Activated CD4-positive, alpha-beta T cell treated with anti-CD3 and anti-CD28 coated beads for 36 hours (primary cell): ENCODE results near the gene LCE2C. TPM values are rescaled to one million over a fixed set of nuclear protein-coding genes. Genes with fewer than 3 reads are reported as not detected.
"Not testable (repeated sequence)": the region's sequence is repeated elsewhere in the genome, so short reads cannot be mapped to it uniquely, and the experiment has no call there.

Experiments used
- ATAC-seq: fragments of 200-7000 bp; cut with Tn5 transposase; one replicate; pipeline ENCODE4 v1.10.0; 2021; ENCODE audit warnings: mild to moderate bottlenecking, moderate library complexity
- CTCF ChIA-PET: fragments of 350-600 bp; sonication (Branson Sonifier 250); formaldehyde crosslinking; loops from one replicate; lab custom pipeline; 2021; ENCODE audit warnings: antibody characterized with exemption; lab: Charles Lee
- POLR2A ChIA-PET: fragments of 350-600 bp; sonication (Branson Sonifier 250); formaldehyde crosslinking; loops from one replicate; lab custom pipeline; 2021; ENCODE audit warnings: antibody characterized with exemption, inconsistent platforms; lab: Charles Lee
- DNase-seq: peaks from one replicate; pipeline ENCODE4 v3.0.0-alpha.2; 2020
- H3K27ac Mint-ChIP-seq: one replicate; pipeline ENCODE4 v1.8.0; 2021; ENCODE audit warnings: mixed read lengths
- H3K27me3 Mint-ChIP-seq: one replicate; pipeline ENCODE4 v1.8.0; 2021; ENCODE audit warnings: mixed read lengths
- H3K36me3 Mint-ChIP-seq: one replicate; pipeline ENCODE4 v1.8.0; 2021; ENCODE audit warnings: low read depth, mixed read lengths
- H3K4me1 Mint-ChIP-seq: one replicate; pipeline ENCODE4 v1.8.0; 2021; ENCODE audit warnings: mixed read lengths
- H3K4me3 Mint-ChIP-seq: one replicate; pipeline ENCODE4 v1.8.0; 2021; ENCODE audit warnings: mild to moderate bottlenecking, moderate library complexity, mixed read lengths
- H3K9me3 Mint-ChIP-seq: one replicate; pipeline ENCODE4 v1.8.0; 2021; ENCODE audit warnings: low read depth, mixed read lengths
- intact Hi-C, 2 experiments: fragments of 100-400 bp; cut with DNase I in 1 of 2; cut with micrococcal nuclease in 1 of 2; formaldehyde crosslinking; loops; one replicate each; pipeline versions ENCODE4 v1.14.2 to v1.15.1; 2022 to 2024; cut with DNase I, micrococcal nuclease
- total RNA-seq, 2 experiments: library from RNA; stranded (reverse); gene quantifications; one replicate each; pipeline ENCODE4 v1.2.3, GENCODE V29; 2021

LCE2C gene
- total RNA-seq, 2 experiments from 2014 or later = not detected

DNA sequence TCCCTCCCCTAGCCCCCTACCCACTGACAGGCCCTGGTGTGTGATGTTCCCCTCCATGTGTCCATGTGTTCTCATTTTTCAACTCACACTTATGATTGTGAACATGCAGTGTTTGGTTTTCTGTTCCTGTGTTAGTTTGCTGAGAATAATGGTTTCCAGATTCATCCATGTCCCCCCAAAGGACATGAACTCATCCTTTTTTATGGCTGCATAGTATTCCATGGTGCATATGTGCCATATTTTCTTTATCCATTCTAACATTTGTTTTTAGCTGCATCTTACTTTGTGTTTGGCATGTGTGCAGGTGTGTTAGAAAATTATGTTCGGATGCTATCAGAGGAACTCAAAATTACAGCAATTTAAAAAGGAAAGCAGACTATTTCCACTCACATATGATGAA, 8.9 kb upstream of the LCE2C start:
- CTCF ChIA-PET, DNase-seq, H3K9me3 Mint-ChIP-seq, H3K27ac Mint-ChIP-seq, POLR2A ChIA-PET, H3K4me1 Mint-ChIP-seq, intact Hi-C loops, ATAC-seq, H3K4me3 Mint-ChIP-seq, H3K36me3 Mint-ChIP-seq: not testable (repeated sequence)
- H3K27me3 Mint-ChIP-seq = peaks cover 24% of the 10 kb centered on the region

DNA sequence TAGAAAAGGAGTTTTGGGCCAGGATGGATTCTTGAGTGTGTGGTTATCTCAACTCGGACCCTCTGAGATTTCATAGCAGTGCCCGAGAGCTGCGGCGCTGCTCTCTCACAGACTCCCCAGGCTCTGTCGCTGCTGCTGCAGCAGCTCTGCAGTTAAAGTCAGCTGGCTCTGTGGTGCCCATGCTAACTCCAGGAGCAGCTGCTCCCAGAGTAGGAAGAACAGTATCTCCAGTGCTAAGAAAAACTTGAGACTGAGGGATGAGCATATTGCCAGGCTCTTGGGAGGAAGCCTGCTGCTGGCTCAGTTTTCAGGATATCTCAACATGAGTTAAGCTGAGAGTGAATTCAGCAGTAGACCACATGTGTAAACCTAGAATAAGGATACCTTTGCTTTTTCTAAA, 7.4 kb upstream of the LCE2C start:
- Mint-ChIP-seq H3K27ac (no peak overlapping the region), H3K4me1 (no peaks in the 10 kb centered on the region), H3K36me3 (no peaks in the 10 kb centered on the region), H3K27me3 (peaks cover 22% of the 10 kb centered on the region), H3K9me3 (no peaks in the 10 kb centered on the region), H3K4me3 (no peak overlapping the region)
- DNase-seq (no peak), ATAC-seq (no peak)
- ChIA-PET CTCF (no interaction called here), POLR2A (no interaction called here)
- intact Hi-C loops = no loop called here

DNA sequence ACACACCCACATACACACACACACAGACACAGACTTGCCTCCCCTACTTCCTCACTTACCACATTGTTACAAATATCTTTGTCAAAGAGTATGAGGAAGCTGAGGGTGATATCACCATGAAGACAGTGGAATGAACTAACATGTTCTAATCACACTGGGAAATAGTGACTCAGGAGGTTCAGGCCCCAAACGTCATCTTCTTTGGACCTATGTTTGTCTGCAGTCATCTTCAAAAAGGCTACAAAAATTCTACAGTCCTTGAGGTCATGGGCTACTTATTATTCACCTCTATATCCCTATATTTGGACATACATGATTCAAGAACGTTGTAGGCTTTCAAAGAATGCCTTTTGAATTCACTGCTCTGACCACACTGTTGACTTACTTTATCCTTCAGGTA, 2.1 kb upstream of the LCE2C start:
- ChIA-PET POLR2A (no interaction called here), CTCF (no interaction called here)
- H3K27ac Mint-ChIP-seq = no peak overlapping the region

DNA sequence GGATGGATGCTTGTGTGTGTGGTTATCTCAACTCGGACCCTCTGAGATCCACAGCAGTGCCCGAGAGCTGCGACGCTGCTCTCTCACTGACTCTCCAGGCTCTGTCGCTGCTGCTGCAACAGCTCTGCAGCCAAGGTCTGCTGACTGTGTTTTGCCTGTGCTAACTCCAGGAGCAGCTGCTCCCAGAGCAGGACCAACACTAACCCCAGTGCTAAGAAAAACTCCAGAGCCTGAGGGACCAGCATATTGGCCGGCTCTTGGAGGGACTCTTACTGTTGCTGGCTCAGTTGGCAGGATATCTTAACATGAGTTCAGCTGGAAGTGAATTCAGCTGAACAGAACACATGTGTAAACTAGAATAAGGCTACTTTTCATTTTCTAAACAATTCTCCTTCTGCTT, 4.4 kb downstream of the LCE2C start:
- CTCF ChIA-PET = no interaction called here

More for the DNA sequence above, 2.1 kb upstream of the LCE2C start:
- intact Hi-C loops = no loop called here
- DNase-seq = no peak
- Mint-ChIP-seq H3K9me3 (no peaks in the 10 kb centered on the region), H3K27me3 (peaks cover 16% of the 10 kb centered on the region), H3K4me1 (no peaks in the 10 kb centered on the region), H3K4me3 (no peak overlapping the region), H3K36me3 (no peaks in the 10 kb centered on the region)
- ATAC-seq = no peak

DNA sequence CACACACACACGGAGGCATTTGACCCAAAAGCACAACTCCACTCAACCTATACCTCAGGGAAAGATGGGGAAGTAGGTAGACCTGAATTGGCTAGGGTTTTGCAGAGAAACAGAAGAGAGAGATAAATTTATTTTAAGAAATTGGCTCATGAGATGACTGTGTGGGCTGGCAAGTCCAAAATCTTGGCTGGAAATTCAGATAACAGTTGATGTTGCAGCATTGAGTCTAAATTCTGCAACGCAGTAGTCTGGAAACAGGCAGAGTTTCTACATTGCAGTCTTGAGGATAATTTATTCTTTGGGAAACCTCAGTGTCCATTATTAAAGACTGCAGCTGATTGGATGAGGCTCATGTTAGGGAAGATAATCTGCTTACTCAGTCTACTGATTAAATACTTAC, 6.5 kb downstream of the LCE2C start:
- H3K9me3 Mint-ChIP-seq = no peaks in the 10 kb centered on the region
- CTCF ChIA-PET = no interaction called here
- no peaks in the 10 kb centered on the region for H3K36me3 Mint-ChIP-seq
- intact Hi-C loops = no loop called here
- DNase-seq = no peak
- H3K4me1 Mint-ChIP-seq = no peaks in the 10 kb centered on the region
- H3K27me3 Mint-ChIP-seq = peaks cover 20% of the 10 kb centered on the region
- H3K4me3 Mint-ChIP-seq = no peak overlapping the region
- H3K27ac Mint-ChIP-seq = no peak overlapping the region
- no peak for ATAC-seq
- POLR2A ChIA-PET = no interaction called here

More for the DNA sequence above, 4.4 kb downstream of the LCE2C start:
- H3K36me3 Mint-ChIP-seq = no peaks in the 10 kb centered on the region
- H3K4me3 Mint-ChIP-seq = no peak overlapping the region
- no peak overlapping the region for H3K27ac Mint-ChIP-seq
- peaks cover 20% of the 10 kb centered on the region for H3K27me3 Mint-ChIP-seq
- no peaks in the 10 kb centered on the region for H3K4me1 Mint-ChIP-seq
- intact Hi-C loops = no loop called here
- DNase-seq (no peak), ATAC-seq (no peak)
- POLR2A ChIA-PET = no interaction called here
- no peaks in the 10 kb centered on the region for H3K9me3 Mint-ChIP-seq

DNA sequence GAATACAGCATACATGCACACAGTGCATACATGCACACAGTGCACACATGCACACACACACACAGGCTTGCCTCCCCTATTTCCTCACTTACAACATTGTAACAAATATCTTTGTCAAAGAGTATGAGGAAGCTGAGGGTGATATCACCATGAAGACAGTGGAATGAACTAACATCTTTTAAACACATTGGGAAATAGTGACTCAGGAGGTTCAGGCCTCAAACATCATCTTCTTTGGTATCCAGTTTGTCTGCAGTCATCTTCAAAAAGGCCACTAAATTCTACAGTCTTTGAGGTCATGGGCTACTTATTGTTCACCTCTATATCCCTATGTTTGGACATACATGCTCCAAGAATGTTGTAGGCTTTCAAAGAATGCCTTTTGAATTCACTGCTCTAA, 8.8 kb downstream of the LCE2C start:
- Mint-ChIP-seq H3K27ac (no peak overlapping the region), H3K36me3 (no peaks in the 10 kb centered on the region), H3K9me3 (no peaks in the 10 kb centered on the region), H3K4me3 (no peak overlapping the region), H3K27me3 (peaks cover 22% of the 10 kb centered on the region), H3K4me1 (no peaks in the 10 kb centered on the region)
- ATAC-seq (no peak), DNase-seq (no peak)
- intact Hi-C loops = no loop called here
- ChIA-PET CTCF (no interaction called here), POLR2A (no interaction called here)

DNA sequence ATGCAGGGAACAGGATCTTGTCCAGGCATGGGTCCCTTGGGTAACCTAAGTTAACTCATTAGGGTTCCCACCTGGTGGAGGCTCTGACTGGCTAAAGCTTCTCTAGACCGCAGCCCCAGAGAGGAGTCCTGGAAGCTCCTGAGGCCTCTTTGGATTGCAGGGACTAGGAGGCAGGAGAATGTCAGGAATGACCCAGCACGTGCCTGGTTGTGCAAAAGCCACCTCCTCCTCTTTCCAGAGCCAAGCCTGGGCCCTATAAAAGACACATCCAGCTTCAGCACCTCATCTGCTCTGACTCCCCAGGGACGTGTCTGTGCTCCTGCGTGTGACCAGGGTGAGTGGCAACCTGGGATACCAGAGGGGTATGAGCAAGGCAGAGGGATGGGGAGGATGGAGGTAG, 10.7 kb downstream of the LCE2C start, which contains the start of gene LCE2B:
Gene LCE2B (plus strand): TSS at position 301 of the 400 bp plus-strand sequence. CDS start 721 bp downstream, outside the sequence.
- intact Hi-C loops = loop anchor here (1.0 kb wide), 1 partner anchor 9 kb away; no protein-coding TSS in a partner anchor
- H3K4me3 Mint-ChIP-seq, H3K4me1 Mint-ChIP-seq, H3K9me3 Mint-ChIP-seq, H3K36me3 Mint-ChIP-seq, ATAC-seq, H3K27ac Mint-ChIP-seq, POLR2A ChIA-PET, DNase-seq, CTCF ChIA-PET: not testable (repeated sequence)
- peaks cover 31% of the 10 kb centered on the region for H3K27me3 Mint-ChIP-seq

DNA sequence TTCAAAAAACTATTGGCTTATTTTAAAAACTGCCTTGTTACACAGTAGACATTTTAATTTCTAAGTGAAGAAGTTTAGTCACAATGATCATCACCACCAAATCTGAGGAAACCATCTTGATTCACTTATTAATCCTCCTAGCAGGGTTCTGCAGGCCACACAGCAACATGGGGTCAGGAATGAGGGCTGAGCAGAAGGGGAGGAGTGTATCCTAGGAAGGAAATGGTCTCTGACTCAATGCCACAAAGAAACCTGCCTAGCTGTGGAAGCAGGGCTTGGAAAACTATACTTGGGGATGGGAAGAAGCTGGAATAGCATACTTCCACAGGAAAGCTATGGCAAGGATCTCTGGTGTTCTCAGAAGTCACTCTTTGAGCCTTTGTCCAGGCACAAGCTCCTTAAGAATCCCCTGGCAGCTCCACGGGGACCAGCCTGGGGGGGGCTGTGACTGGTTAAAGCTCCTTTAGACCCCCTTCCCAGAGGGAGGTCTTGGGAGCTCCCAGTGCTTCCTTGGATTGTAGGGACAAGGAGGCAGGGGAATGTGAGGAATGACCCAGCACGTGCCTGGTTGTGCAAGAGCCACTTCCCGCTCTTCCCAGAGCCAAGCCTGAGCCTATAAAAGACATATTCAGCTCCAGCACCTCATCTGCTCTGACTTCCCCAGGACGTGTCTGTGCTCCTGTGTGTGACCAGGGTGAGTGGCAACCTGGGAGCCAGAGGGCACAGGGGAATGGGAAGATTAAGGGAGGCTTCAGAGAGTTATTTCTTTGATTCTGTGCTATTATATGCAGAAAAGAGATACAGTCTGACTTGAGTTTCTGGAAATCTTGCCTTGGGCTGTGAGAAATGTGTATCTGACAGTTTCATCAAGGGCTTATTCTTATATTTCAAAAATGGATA, 22.9 kb downstream of the LCE2C start, which contains the start of gene LCE2A:
Gene LCE2A (plus strand): TSS at position 645 of the 900 bp plus-strand sequence. CDS start 557 bp downstream, outside the sequence.
- Mint-ChIP-seq H3K4me3 (no peak within 1 kb of the TSS), H3K36me3 (no peaks in the 10 kb centered on the region), H3K27ac (no peak within 1 kb of the TSS), H3K27me3 (peaks cover 10% of the 10 kb centered on the region), H3K4me1 (no peaks in the 10 kb centered on the region), H3K9me3 (no peaks in the 10 kb centered on the region)
- DNase-seq = no peak
- ChIA-PET CTCF (interaction anchor here (0.7 kb wide), 2 partner anchors 57 to 1005 kb away, joined by 3 read pairs; no protein-coding TSS in a partner anchor), POLR2A (no interaction called here)
- intact Hi-C loops = no loop called here
- no peak for ATAC-seq

DNA sequence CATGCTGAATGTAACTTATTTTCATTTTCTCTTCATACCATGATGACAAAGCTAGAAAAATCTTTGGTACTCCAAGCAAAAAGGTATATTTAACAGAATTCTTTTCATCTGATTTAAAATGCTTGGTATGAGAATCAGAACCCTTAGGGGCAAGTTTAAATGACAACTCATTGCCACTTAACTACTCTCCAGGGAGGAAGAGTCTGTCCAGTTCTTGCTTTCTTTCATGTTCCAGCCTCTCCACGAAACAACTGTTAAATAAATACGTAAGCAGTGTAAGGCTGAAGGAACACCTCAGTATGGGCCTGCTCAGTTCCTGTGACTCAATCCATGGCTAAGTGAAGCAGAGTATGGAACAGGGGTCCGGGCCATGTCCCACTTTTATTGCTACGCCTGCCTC, 24.7 kb downstream of the LCE2C start:
- H3K9me3 Mint-ChIP-seq = peaks cover 5% of the 10 kb centered on the region
- no peaks in the 10 kb centered on the region for H3K36me3 Mint-ChIP-seq
- H3K27ac Mint-ChIP-seq = no peak overlapping the region
- H3K27me3 Mint-ChIP-seq = peaks cover 10% of the 10 kb centered on the region
- CTCF ChIA-PET = no interaction called here
- DNase-seq = no peak
- intact Hi-C loops = no loop called here
- ATAC-seq = no peak
- POLR2A ChIA-PET = no interaction called here
- H3K4me3 Mint-ChIP-seq = no peak overlapping the region
- H3K4me1 Mint-ChIP-seq = no peaks in the 10 kb centered on the region

DNA sequence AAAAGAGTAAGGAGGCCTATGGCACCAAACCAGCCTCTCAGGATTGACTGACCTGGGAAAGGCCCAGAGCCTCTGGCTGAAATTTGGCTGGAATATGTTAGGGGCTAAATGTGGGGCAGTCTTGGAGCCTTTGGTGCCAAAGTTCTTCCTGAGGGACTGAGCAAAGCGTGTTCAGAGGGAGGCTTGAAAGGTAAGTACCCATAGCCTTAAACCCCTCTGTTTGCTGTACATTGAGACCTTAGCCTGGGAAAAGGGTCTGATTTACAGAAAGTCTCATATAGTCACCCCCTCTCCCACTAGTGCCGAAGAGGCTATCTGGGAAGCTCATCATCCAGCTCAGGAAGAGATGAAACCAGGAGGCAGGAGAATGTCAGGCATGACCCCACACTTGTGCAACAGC, 32.8 kb downstream of the LCE2C start, which contains the start of gene LCE4A:
Gene LCE4A (plus strand): TSS at position 301 of the 400 bp plus-strand sequence. CDS start 916 bp downstream, outside the sequence.
- ChIA-PET POLR2A (no interaction called here), CTCF (no interaction called here)
- H3K36me3 Mint-ChIP-seq = no peaks in the 10 kb centered on the region
- H3K27me3 Mint-ChIP-seq = peaks cover 34% of the 10 kb centered on the region
- no peak within 1 kb of the TSS for H3K27ac Mint-ChIP-seq
- H3K9me3 Mint-ChIP-seq = peaks cover 5% of the 10 kb centered on the region
- no peak within 1 kb of the TSS for H3K4me3 Mint-ChIP-seq
- DNase-seq = no peak
- intact Hi-C loops = no loop called here
- no peak for ATAC-seq
- no peaks in the 10 kb centered on the region for H3K4me1 Mint-ChIP-seq

DNA sequence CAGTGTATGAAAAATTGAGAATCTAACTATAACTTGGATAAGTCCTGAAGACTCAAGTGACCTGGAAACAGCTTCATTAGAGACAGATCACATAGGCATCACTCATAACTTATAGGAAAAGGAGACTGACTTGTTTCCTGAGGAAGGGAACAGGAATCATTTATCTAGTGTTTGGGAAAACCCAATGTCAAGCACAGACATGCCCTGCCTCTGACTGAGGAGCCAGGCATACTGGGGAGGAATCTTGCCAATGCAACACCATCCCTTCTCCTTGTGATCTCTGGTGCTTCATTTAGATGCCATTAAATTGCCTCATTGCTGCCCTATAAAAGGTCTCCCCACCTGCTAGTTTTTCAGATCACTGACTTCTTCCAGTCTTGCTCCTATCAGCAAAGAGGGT, 43.2 kb downstream of the LCE2C start:
- DNase-seq = no peak
- no peak overlapping the region for H3K27ac Mint-ChIP-seq
- peaks cover 2% of the 10 kb centered on the region for H3K9me3 Mint-ChIP-seq
- ChIA-PET CTCF (interaction anchor here (0.7 kb wide), 1 partner anchor 16 kb away, joined by 3 read pairs; no protein-coding TSS in a partner anchor), POLR2A (no interaction called here)
- H3K27me3 Mint-ChIP-seq = peaks cover 3% of the 10 kb centered on the region
- no peaks in the 10 kb centered on the region for H3K4me1 Mint-ChIP-seq
- intact Hi-C loops = no loop called here
- no peaks in the 10 kb centered on the region for H3K36me3 Mint-ChIP-seq
- ATAC-seq = no peak
- no peak overlapping the region for H3K4me3 Mint-ChIP-seq

DNA sequence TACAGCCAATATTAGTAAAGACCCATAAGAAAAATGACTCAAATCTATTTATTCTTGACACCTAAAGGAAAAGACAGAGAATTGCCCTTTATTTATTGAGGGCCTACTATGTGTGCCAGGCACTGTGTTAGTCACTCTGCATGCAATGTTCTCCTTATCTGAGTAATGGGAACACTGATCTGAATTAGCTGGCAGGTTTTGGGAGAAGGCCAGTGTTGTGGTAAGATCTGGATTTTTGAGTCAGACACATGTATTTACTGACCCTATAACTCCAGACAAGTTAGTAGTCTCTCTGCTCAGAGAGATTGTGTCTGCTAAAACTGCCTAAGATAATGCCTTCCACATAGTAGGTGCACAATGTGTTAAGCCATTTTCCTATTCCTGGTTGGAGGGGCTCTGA, 50.2 kb downstream of the LCE2C start:
- H3K4me3 Mint-ChIP-seq = no peak overlapping the region
- H3K4me1 Mint-ChIP-seq = no peaks in the 10 kb centered on the region
- H3K36me3 Mint-ChIP-seq = no peaks in the 10 kb centered on the region
- no peak overlapping the region for H3K27ac Mint-ChIP-seq
- ChIA-PET CTCF (interaction anchor here (0.6 to 1.7 kb wide), 3 partner anchors 73 to 503 kb away, joined by 3 to 6 read pairs (median 3); no protein-coding TSS in a partner anchor), POLR2A (no interaction called here)
- DNase-seq = no peak
- no peaks in the 10 kb centered on the region for H3K9me3 Mint-ChIP-seq
- intact Hi-C loops = no loop called here
- no peak for ATAC-seq
- H3K27me3 Mint-ChIP-seq = peaks cover 8% of the 10 kb centered on the region
